GM18517 (cell line): Measurements from ENCODE around the gene MYO1C.
"Not testable (repeated sequence)": the region's sequence is repeated elsewhere in the genome, so short reads cannot be mapped to it uniquely, and the experiment has no call there.

ENCODE experiments used
- ATAC-seq: cut with Tn5 transposase; IDR thresholded peaks from one replicate; pipeline ENCODE4 v1.9.1; 2021; ENCODE audit warnings: mild to moderate bottlenecking, moderate library complexity; ENCODE audit not compliant: unreplicated experiment

The MYO1C gene

GRCh38 chr17:1438593-1439083 lies 53.8 kb downstream of the MYO1C start:
- ATAC-seq = no peak

- ATAC-seq = no peak
Observed at GRCh38 chr17:1435326-1435725, 57.2 kb downstream of the MYO1C start.

- no peak for ATAC-seq
Observed at GRCh38 chr17:1434150-1434549, 58.3 kb downstream of the MYO1C start.

- no peak for ATAC-seq
Observed at GRCh38 chr17:1431631-1432104, 60.8 kb downstream of the MYO1C start.

- no peak for ATAC-seq
Observed at GRCh38 chr17:1423456-1424135, 68.9 kb downstream of the MYO1C start.

- no peak for ATAC-seq
Observed at GRCh38 chr17:1422885-1423284, 69.6 kb downstream of the MYO1C start.

- ATAC-seq = no peak
Observed at GRCh38 chr17:1421470-1421869, 71.0 kb downstream of the MYO1C start.

GRCh38 chr17:1420981-1421380 lies 71.5 kb downstream of the MYO1C start:
- no peak for ATAC-seq

- no peak for ATAC-seq
Observed at GRCh38 chr17:1420163-1420562, 72.3 kb downstream of the MYO1C start.

- not testable (repeated sequence) for ATAC-seq
Observed at GRCh38 chr17:1418476-1418875, 74.0 kb downstream of the MYO1C start.

GRCh38 chr17:1416414-1416813 lies 76.1 kb downstream of the MYO1C start:
- ATAC-seq = no peak

GRCh38 chr17:1414634-1415033 lies 77.9 kb downstream of the MYO1C start:
- ATAC-seq = no peak
